PC-3 (cell line): ENCODE results near the gene SHC4.

ENCODE experiments used
- CTCF ChIP-seq: fragments of 300-600 bp; sonication (generic); conservative IDR thresholded peaks from 2 replicates; pipeline ENCODE4 v1.5.1; 2017; ENCODE audit warnings: antibody characterized with exemption, low read depth, mild to moderate bottlenecking, low read length
- EZH2 ChIP-seq: fragments of 300-600 bp; sonication (generic); IDR thresholded peaks from one replicate; pipeline ENCODE4 v1.6.1; 2017; ENCODE audit warnings: antibody characterized with exemption, mild to moderate bottlenecking, low read length; ENCODE audit not compliant: unreplicated experiment
- EZH2phosphoT487 ChIP-seq: fragments of 300-600 bp; sonication (generic); IDR thresholded peaks from 2 replicates; pipeline ENCODE4 v1.6.1; 2018; ENCODE audit warnings: mild to moderate bottlenecking, antibody characterized with exemption, low read length, borderline replicate concordance

GRCh38 chr15:48913141-48913540 is 50.6 kb downstream of the SHC4 start:
- no peak for TF ChIP-seq CTCF
- TF ChIP-seq EZH2phosphoT487: no peak
- no peak for TF ChIP-seq EZH2
